T-cell (primary cell): Measurements from ENCODE around the gene SH3YL1. TPM values are rescaled to one million over a fixed set of nuclear protein-coding genes. Genes with fewer than 3 reads are reported as not detected.

Experiments used
- ATAC-seq, 4 experiments: fragments of 200-7000 bp in 3 of 4; fragments of 150-1000 bp in 1 of 4; cut with Tn5 transposase; replicated peaks in 1 of 4; 1 replicate in 3 of 4; 2 replicates in 1 of 4; pipeline ENCODE4 v1.10.0; 2021; ENCODE audit warnings: moderate library complexity in 3 of 4, mild to moderate bottlenecking in 2 of 4, moderate number of reproducible peaks in 1 of 4
- CTCF ChIA-PET, 2 donors: fragments of 300-600 bp; sonication (Branson Sonifier 250); formaldehyde crosslinking; loops; one replicate each; lab custom pipeline; 2022; ENCODE audit warnings: antibody characterized with exemption in 2 of 2; lab: Charles Lee
- POLR2A ChIA-PET, 2 donors: fragments of 300-600 bp; sonication (Branson Sonifier 250); formaldehyde crosslinking; loops; one replicate each; lab custom pipeline; 2022; ENCODE audit warnings: antibody characterized with exemption in 2 of 2; lab: Charles Lee
- DNase-seq, 35 experiments: peaks; one replicate each; pipeline versions ENCODE4 v3.0.0 to v3.0.0-alpha.2; 2013 to 2023
- H3K27ac ChIP-seq: one replicate; pipeline ENCODE4 v1.5.1; 2013; ENCODE audit warnings: low read length
- H3K27me3 ChIP-seq, 2 experiments: replicated peaks in 1 of 2; 1 replicate in 1 of 2; 2 replicates in 1 of 2; pipeline versions ENCODE4 v1.6.1 to v1.7.0; 2013; ENCODE audit warnings: low read length in 1 of 2, mixed read lengths in 1 of 2; ENCODE audit not compliant: control insufficient read depth in 2 of 2, insufficient read depth in 2 of 2; ENCODE audit errors: extremely low read depth in 1 of 2
- H3K36me3 ChIP-seq, 2 donors: 1 replicate in 1 of 2; 2 replicates in 1 of 2; pipeline versions ENCODE4 v1.6.1 to v1.7.0; 2013; ENCODE audit warnings: low read length in 1 of 2; ENCODE audit not compliant: control insufficient read depth in 2 of 2, insufficient read depth in 1 of 2; ENCODE audit errors: extremely low read depth in 1 of 2
- H3K4me1 ChIP-seq, 2 experiments: 1 replicate in 1 of 2; 2 replicates in 1 of 2; pipeline versions ENCODE4 v1.6.1 to v1.7.0; 2013; ENCODE audit warnings: low read length in 2 of 2, mixed read lengths in 1 of 2; ENCODE audit not compliant: insufficient read depth in 2 of 2, control insufficient read depth in 1 of 2; ENCODE audit errors: extremely low read depth in 1 of 2
- H3K4me3 ChIP-seq, 2 donors: 1 replicate in 1 of 2; 2 replicates in 1 of 2; pipeline versions ENCODE4 v1.5.1 to v1.7.0; 2013; ENCODE audit warnings: mild to moderate bottlenecking in 2 of 2, low read length in 1 of 2, moderate library complexity in 1 of 2; ENCODE audit not compliant: control insufficient read depth in 1 of 2; ENCODE audit errors: extremely low read depth in 1 of 2
- H3K9me3 ChIP-seq: 2 replicates; pipeline ENCODE4 v1.7.0; 2013
- H3K27ac Mint-ChIP-seq, 2 donors: one replicate each; pipeline ENCODE4 v1.8.0; 2020 to 2021; ENCODE audit warnings: mild to moderate bottlenecking in 2 of 2, mixed read lengths in 2 of 2
- H3K27me3 Mint-ChIP-seq, 2 donors: one replicate each; pipeline ENCODE4 v1.8.0; 2021 to 2022; ENCODE audit warnings: mixed read lengths in 2 of 2
- H3K36me3 Mint-ChIP-seq: one replicate; pipeline ENCODE4 v1.8.0; 2021; ENCODE audit warnings: mixed read lengths
- H3K4me1 Mint-ChIP-seq, 3 donors: one replicate each; pipeline ENCODE4 v1.8.0; 2020 to 2022; ENCODE audit warnings: mixed read lengths in 3 of 3, mild to moderate bottlenecking in 1 of 3
- H3K4me3 Mint-ChIP-seq, 3 donors: one replicate each; pipeline ENCODE4 v1.8.0; 2020 to 2022; ENCODE audit warnings: mild to moderate bottlenecking in 3 of 3, mixed read lengths in 3 of 3, moderate library complexity in 3 of 3
- H3K9me3 Mint-ChIP-seq, 3 donors: one replicate each; pipeline ENCODE4 v1.8.0; 2020 to 2022; ENCODE audit warnings: mixed read lengths in 3 of 3
- WGBS: methylation state at CpG from one replicate; pipeline ENCODE4 v1.1.5; 2013; ENCODE audit warnings: missing lambda C conversion rate; ENCODE audit not compliant: insufficient coverage; 5-methylcytosine and 5-hydroxymethylcytosine counted together
- total RNA-seq, 35 experiments: library from RNA in 6 of 35; stranded (reverse) in 6 of 35; fragments of 120-200 nt in 1 of 35; gene quantifications; one replicate each; pipeline versions ENCODE4 v1.2.1 to v1.2.4 and lab custom pipeline; 2013 to 2026

SH3YL1 gene
- total RNA-seq, 5 donors from 2014 or later (not counting 1 experiment from before 2014, with no cell fraction given), result 54.8 to 71.4 (median 59.9) TPM

DNA sequence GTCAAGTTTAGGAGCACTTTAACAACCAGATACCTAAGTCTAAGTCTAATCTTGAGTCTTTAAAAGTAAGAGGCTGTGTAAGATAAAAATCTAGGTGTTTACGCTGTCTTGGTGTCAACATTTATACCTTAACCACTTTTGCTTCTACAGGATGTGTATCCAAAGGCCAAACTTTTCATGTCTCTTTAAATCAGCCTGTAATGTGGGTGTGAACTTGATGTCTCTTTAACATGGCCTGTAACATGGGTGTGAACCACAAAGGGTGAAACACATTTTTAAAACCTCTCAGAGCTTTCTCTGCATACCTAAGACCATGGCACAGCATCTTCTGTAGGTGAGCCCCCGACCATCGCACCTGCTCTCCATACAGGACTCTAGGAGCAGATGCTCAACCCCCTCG, 40.4 kb downstream of the SH3YL1 start:
- H3K27me3 ChIP-seq, result no peaks in the 10 kb centered on the region
- H3K9me3 ChIP-seq, result no peaks in the 10 kb centered on the region
- H3K27ac ChIP-seq, result no peak overlapping the region
- CTCF ChIA-PET, result no interaction called here
- peaks cover 4 to 32% of the 10 kb centered on the region in 2 donors for H3K36me3 ChIP-seq
- POLR2A ChIA-PET, result no interaction called here
- H3K4me3 ChIP-seq, result no peak overlapping the region
- Mint-ChIP-seq H3K4me1 (peaks cover 0 to 8% (median 6%) of the 10 kb centered on the region in 3 donors), H3K36me3 (peaks cover 64% of the 10 kb centered on the region), H3K27me3 (no peaks in the 10 kb centered on the region), H3K4me3 (no peak overlapping the region), H3K9me3 (no peaks in the 10 kb centered on the region), H3K27ac (no peak overlapping the region)
- no peak for ATAC-seq
- peaks cover 0 to 7% of the 10 kb centered on the region in 2 experiments for H3K4me1 ChIP-seq
- no peak for DNase-seq
- WGBS, result no CpG with 5 or more reads among the region's 4 CpGs

DNA sequence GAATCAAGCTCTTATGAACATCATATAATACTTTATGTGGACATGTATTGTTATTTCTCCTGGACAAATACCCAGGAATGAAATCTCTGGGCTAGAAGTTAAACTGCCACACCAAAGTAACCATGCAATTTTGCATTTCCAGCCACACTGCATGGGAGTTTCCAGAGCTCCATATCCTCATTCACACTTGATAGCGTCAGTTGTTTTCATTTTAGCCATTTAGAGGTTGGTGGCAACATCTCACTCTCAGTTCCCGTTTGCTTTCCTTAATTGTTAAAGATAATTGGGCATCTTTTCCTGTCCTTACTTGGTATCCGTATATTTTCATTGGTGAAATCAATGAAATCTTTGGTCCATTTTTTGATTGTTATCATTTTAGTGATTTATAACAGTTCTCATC, 47.8 kb downstream of the SH3YL1 start:
- WGBS, result no CpG with 5 or more reads among the region's 3 CpGs
- Histone ChIP-seq H3K4me3 (no peak overlapping the region), H3K36me3 (peaks cover 2 to 8% of the 10 kb centered on the region in 2 donors), H3K9me3 (no peaks in the 10 kb centered on the region), H3K27me3 (peaks cover 2 to 9% of the 10 kb centered on the region in 2 experiments), H3K27ac (no peak overlapping the region), H3K4me1 (no peaks in the 10 kb centered on the region)
- CTCF ChIA-PET, result no interaction called here
- Mint-ChIP-seq H3K27ac (no peak overlapping the region), H3K9me3 (no peaks in the 10 kb centered on the region), H3K27me3 (peaks cover 5 to 7% of the 10 kb centered on the region in 2 donors), H3K4me3 (no peak overlapping the region), H3K4me1 (no peaks in the 10 kb centered on the region), H3K36me3 (peaks cover 22% of the 10 kb centered on the region)
- POLR2A ChIA-PET, result no interaction called here
- ATAC-seq (no peak), DNase-seq (no peak)

DNA sequence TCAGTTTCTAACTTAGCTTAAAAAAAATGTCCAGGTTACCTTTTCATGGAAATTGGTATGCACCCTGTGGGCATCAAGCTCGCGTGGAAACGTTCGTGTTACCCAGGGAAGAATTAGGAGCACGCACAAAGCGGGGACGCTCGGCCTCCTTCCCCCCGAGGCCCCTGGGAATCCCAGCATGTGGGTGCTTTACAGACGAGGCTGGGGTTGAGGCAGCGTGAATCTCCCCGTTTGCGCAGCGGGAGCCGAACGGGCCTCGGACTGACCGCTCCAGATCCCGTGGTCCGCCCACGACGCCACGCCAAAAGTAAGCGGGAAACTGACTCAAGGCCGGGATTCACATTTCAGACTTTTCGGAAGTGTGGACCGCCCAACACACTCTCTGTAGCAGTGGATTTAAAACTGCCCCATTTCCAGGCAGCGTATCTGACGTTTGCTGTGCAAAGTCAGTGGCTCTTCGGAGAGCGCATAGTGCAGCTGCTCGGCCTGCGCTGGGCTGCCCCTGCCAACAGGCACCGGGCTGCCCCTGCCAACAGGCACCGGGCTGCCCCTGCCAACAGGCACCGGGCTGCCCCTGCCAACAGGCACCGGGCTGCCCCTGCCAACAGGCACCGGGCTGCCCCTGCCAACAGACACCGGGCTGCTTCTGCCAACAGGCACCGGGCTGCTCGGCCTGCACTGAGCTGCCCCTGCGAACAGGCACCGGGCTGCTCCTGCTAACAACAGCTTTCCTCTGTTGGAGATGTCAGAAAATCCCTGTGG, 49.7 kb downstream of the SH3YL1 start:
- POLR2A ChIA-PET, result no interaction called here
- 91% methylated on average over 40 of the region's 43 CpGs for WGBS
- Histone ChIP-seq H3K4me1 (no peaks in the 10 kb centered on the region), H3K27me3 (peaks cover 2 to 16% of the 10 kb centered on the region in 2 experiments), H3K4me3 (no peak overlapping the region), H3K27ac (no peak overlapping the region), H3K36me3 (peaks cover 2 to 3% of the 10 kb centered on the region in 2 donors), H3K9me3 (no peaks in the 10 kb centered on the region)
- DNase-seq (no peak), ATAC-seq (no peak)
- peaks cover 0 to 7% (median under 1%) of the 10 kb centered on the region in 3 donors for H3K4me1 Mint-ChIP-seq
- no peak overlapping the region for H3K27ac Mint-ChIP-seq
- H3K36me3 Mint-ChIP-seq, result peaks cover 15% of the 10 kb centered on the region
- no peaks in the 10 kb centered on the region for H3K9me3 Mint-ChIP-seq
- CTCF ChIA-PET, result no interaction called here
- peaks cover 5 to 7% of the 10 kb centered on the region in 2 donors for H3K27me3 Mint-ChIP-seq
- H3K4me3 Mint-ChIP-seq, result no peak overlapping the region

DNA sequence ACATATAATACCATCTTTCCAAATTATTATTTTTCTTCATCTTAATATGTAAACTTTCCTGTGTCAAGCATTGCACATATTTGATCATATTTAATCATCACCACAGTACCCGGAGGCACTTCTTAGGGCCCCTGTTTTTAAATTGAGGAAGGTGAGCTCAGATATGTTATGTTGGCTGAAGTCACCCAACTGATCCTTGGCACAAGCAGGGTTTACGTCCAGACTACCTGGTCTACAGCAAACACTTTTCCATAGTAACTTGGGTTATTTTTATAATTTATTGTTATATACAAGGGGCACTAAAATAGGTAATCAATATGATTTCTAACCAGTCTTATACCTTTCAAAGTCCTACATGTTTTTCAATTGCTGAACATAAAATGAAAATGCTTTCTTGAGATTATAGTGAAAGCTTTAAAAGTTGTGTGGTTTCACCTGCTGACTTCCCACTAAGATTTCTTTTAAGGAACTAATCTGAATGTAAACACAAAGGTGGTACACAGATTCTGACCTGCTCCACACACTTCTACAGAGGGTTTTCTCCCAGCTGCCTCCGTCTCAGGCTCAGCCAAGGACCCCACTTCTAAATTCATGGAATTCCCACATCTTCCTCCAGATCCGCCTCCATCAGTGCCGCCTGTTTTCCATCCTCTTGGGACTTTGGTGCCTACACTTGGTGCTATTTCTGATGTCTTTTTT, 52.2 kb downstream of the SH3YL1 start:
- Histone ChIP-seq H3K27me3 (peaks cover 2 to 16% of the 10 kb centered on the region in 2 experiments), H3K4me3 (no peak overlapping the region), H3K36me3 (no peaks in the 10 kb centered on the region), H3K4me1 (peaks cover 0 to 2% of the 10 kb centered on the region in 2 experiments), H3K9me3 (no peaks in the 10 kb centered on the region), H3K27ac (no peak overlapping the region)
- ATAC-seq (no peak), DNase-seq (no peak)
- peaks cover 3 to 12% (median 3%) of the 10 kb centered on the region in 3 donors for H3K4me1 Mint-ChIP-seq
- POLR2A ChIA-PET, result no interaction called here
- H3K27me3 Mint-ChIP-seq, result peaks cover 5 to 7% of the 10 kb centered on the region in 2 donors
- WGBS, result 72% methylated on average over 3 of the region's 5 CpGs
- H3K36me3 Mint-ChIP-seq, result no peaks in the 10 kb centered on the region
- H3K9me3 Mint-ChIP-seq, result no peaks in the 10 kb centered on the region
- H3K4me3 Mint-ChIP-seq, result no peak overlapping the region
- CTCF ChIA-PET, result interaction anchor here in 1 of 2 donors (0.8 kb wide), 1 partner anchor 324 kb away, joined by 3 read pairs; no protein-coding TSS in a partner anchor
- H3K27ac Mint-ChIP-seq, result no peak overlapping the region

DNA sequence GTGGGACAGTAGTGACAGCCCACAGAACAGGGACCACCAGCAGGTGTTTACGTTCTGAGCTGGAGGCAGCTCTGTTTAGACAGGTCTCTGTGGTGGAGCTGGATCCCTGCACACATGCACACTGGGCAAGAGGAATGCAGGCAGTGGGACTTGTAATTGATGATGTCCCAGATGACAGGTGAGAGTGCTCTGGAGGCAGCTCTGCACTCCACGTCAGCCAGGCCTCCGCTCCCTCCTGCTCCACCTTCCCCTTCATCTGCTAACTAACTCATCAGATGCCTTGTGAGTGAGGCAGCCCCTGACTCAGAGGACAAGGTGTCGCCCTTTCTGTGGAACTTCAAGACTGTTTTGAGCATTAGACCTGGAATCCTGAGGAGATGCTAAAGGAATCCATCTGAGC, 53.2 kb downstream of the SH3YL1 start:
- no peak overlapping the region for H3K27ac Mint-ChIP-seq
- no peak for DNase-seq
- 86% methylated on average over 3 of the region's 4 CpGs for WGBS
- Histone ChIP-seq H3K9me3 (no peaks in the 10 kb centered on the region), H3K4me1 (peaks cover 0 to 3% of the 10 kb centered on the region in 2 experiments), H3K27ac (no peak overlapping the region), H3K36me3 (no peaks in the 10 kb centered on the region), H3K4me3 (no peak overlapping the region), H3K27me3 (peaks cover 2 to 16% of the 10 kb centered on the region in 2 experiments)
- no peaks in the 10 kb centered on the region for H3K36me3 Mint-ChIP-seq
- ChIA-PET CTCF (interaction anchor here (0.5 to 0.8 kb wide), 2 partner anchors 325 to 1249 kb away, joined by 3 to 4 read pairs; no protein-coding TSS in a partner anchor), POLR2A (no interaction called here)
- peaks cover 4 to 5% of the 10 kb centered on the region in 2 donors for H3K27me3 Mint-ChIP-seq
- no peaks in the 10 kb centered on the region for H3K9me3 Mint-ChIP-seq
- peaks cover 4 to 12% (median 5%) of the 10 kb centered on the region in 3 donors for H3K4me1 Mint-ChIP-seq
- no peak for ATAC-seq
- H3K4me3 Mint-ChIP-seq, result no peak overlapping the region

DNA sequence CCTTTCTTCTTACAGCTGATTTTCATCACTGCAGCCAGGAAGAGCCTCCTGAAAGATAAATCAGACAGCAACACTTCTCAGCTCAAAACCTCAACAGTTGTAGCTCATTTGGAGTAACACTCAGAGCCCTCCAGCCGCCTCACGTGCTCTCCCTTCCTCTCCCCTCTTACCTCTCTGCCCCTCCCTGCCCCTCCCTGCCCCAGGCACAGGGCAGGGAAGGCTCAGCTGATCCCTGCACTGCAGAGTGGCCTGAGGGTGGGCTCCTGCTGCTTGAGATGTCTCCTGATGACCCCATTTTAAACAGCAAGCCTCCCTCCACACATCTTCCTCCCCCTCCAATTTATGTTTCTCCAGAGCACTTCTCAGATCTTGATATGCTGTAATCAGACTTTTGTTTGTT, 54.4 kb downstream of the SH3YL1 start:
- Histone ChIP-seq H3K27ac (no peak overlapping the region), H3K27me3 (peaks cover 2 to 15% of the 10 kb centered on the region in 2 experiments), H3K9me3 (no peaks in the 10 kb centered on the region), H3K4me1 (peaks cover 0 to 3% of the 10 kb centered on the region in 2 experiments), H3K36me3 (no peaks in the 10 kb centered on the region), H3K4me3 (no peak overlapping the region)
- no peak for ATAC-seq
- no peak for DNase-seq
- no peak overlapping the region for H3K4me3 Mint-ChIP-seq
- ChIA-PET CTCF (no interaction called here), POLR2A (interaction anchor here in 1 of 2 donors (0.6 kb wide), 1 partner anchor 18 kb away, joined by 5 read pairs; no protein-coding TSS in a partner anchor)
- H3K36me3 Mint-ChIP-seq, result no peaks in the 10 kb centered on the region
- peaks cover 4 to 12% (median 5%) of the 10 kb centered on the region in 3 donors for H3K4me1 Mint-ChIP-seq
- H3K27ac Mint-ChIP-seq, result no peak overlapping the region
- H3K27me3 Mint-ChIP-seq, result peaks cover 4 to 5% of the 10 kb centered on the region in 2 donors
- WGBS, result 80% methylated on average over 2 of the region's 2 CpGs
- no peaks in the 10 kb centered on the region for H3K9me3 Mint-ChIP-seq
